ENCODE data around the gene URB1. TPM values are rescaled to one million over a fixed set of nuclear protein-coding genes. Genes with fewer than 3 reads are reported as not detected.

The URB1 gene
- total RNA-seq, 1 donor from 2014 or later, result 42.8 TPM

DNA sequence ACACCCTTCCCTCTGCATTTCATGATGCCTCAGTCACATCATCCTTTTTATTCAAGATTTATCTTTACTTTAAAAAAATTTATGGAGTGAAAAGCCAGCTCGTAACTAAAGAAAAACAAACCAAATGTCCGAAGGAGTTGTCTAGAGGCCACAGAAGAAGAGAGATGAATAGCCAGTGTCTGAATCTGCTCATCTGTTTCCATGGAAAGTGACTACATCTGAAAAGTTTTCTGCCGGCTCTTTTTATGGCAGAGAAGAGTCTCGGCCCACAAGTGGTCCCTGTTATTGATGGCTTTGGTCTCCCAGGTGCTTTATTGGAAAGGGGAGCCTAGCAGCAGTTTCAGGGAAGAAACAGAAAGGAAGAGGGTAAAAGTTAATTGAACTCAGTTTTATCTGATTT lies 25.3 kb upstream of the URB1 start:
- H3K36me3 Mint-ChIP-seq (ENCODE audit: low read depth), result no peaks in the 10 kb centered on the region
- H3K27ac Mint-ChIP-seq, result no peak overlapping the region
- no peak for DNase-seq (ENCODE audit: low spot score)
- H3K27me3 Mint-ChIP-seq (ENCODE audit: insufficient read depth), result peaks cover 11% of the 10 kb centered on the region
- H3K4me3 Mint-ChIP-seq, result no peak overlapping the region
- H3K9me3 Mint-ChIP-seq, result no peaks in the 10 kb centered on the region
- H3K4me1 Mint-ChIP-seq (ENCODE audit: low read depth), result peaks cover 9% of the 10 kb centered on the region
- intact Hi-C loops (cut with micrococcal nuclease), result no loop called here

DNA sequence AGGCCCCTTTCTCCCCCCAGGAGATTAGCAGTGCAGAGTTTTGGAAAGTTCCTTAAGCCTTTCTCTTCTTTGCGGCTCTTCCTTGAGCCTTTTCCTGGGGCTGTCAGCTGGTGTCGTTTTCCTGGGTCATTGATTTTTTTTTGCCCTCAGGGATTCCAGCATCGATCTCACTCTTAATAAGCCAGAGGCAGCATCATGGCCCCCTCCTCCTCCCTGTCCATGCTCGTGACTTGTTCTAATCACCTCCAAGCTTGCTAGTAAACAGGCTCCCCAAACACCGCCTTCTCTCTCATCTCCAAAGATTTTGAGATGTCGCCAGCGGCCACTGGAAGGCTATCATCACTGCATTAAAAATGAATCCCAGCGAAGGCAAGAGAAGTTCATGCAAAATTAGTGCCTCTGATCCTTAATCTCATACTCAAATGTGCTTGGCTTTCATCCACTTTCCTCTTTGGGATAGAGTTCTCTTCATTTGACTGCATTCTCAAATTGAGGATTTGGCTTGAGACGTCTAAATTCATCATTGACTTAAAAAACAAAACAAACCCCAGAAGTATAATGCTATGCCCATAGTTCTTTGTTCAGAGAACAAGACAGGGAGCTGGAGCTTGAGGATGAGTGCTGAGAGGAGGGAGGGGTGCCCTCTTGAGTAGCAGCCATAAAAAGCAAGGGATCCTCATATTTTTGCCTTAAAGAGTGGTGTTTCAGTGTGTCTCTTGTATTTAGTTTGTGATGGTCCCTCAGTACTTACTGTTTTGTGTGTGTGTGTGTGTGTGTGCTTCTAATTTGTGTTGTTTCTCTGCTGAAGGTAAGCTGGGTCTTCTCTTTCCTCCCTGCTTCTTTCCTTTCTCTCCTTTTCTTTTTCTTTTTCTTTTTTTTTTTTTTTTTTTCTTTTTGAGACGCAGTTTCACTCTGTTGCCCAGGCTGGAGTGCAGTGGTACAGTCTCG lies 22.9 kb upstream of the URB1 start:
- DNase-seq (ENCODE audit: low spot score), result no peak
- no peak overlapping the region for H3K27ac Mint-ChIP-seq
- no peaks in the 10 kb centered on the region for H3K9me3 Mint-ChIP-seq
- H3K4me1 Mint-ChIP-seq (ENCODE audit: low read depth), result peaks cover 23% of the 10 kb centered on the region
- intact Hi-C loops (cut with micrococcal nuclease), result no loop called here
- peaks cover 2% of the 10 kb centered on the region for H3K36me3 Mint-ChIP-seq (ENCODE audit: low read depth)
- no peak overlapping the region for H3K4me3 Mint-ChIP-seq
- peaks cover 12% of the 10 kb centered on the region for H3K27me3 Mint-ChIP-seq (ENCODE audit: insufficient read depth)

DNA sequence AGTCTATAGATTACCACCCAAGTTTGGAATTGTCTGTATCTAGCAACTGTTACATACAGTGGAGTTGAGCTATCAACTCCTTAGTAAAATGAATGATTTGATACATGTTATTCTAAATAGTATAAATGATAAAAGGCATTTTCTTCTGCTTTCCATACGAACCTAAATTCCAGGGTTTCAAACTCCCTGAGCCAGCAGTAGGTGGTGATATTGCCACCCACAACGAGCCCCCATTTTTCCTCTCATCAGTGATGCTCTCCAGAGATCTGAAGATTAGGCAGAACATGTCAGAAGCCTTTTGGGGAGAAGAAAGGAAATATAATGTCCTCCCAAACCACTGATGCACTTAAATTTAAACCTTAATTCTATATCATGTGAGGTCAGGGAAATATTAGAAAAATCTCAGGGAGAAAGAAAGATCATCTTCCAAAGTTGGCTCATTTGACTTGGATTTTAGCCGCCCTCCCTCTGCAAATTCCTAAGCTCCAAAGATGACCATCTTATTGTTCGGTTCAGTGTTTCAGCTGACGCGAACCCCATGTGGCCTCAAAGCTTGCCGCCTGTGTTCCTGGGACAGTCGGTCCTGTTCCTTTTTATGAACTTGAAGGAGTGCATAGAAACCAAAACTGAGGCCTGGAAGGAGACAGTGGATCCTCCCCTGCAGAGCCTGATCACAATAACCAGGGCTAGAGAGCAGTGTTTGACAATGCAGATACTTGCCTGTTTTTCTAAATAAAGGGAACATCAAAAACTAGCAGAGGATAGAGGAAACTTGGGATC lies 22.0 kb upstream of the URB1 start:
- H3K4me1 Mint-ChIP-seq (ENCODE audit: low read depth), result peaks cover 25% of the 10 kb centered on the region
- H3K27ac Mint-ChIP-seq, result no peak overlapping the region
- H3K9me3 Mint-ChIP-seq, result no peaks in the 10 kb centered on the region
- peaks cover 3% of the 10 kb centered on the region for H3K36me3 Mint-ChIP-seq (ENCODE audit: low read depth)
- intact Hi-C loops (cut with micrococcal nuclease), result no loop called here
- no peak overlapping the region for H3K4me3 Mint-ChIP-seq
- DNase-seq (ENCODE audit: low spot score), result no peak
- H3K27me3 Mint-ChIP-seq (ENCODE audit: insufficient read depth), result peaks cover 12% of the 10 kb centered on the region

DNA sequence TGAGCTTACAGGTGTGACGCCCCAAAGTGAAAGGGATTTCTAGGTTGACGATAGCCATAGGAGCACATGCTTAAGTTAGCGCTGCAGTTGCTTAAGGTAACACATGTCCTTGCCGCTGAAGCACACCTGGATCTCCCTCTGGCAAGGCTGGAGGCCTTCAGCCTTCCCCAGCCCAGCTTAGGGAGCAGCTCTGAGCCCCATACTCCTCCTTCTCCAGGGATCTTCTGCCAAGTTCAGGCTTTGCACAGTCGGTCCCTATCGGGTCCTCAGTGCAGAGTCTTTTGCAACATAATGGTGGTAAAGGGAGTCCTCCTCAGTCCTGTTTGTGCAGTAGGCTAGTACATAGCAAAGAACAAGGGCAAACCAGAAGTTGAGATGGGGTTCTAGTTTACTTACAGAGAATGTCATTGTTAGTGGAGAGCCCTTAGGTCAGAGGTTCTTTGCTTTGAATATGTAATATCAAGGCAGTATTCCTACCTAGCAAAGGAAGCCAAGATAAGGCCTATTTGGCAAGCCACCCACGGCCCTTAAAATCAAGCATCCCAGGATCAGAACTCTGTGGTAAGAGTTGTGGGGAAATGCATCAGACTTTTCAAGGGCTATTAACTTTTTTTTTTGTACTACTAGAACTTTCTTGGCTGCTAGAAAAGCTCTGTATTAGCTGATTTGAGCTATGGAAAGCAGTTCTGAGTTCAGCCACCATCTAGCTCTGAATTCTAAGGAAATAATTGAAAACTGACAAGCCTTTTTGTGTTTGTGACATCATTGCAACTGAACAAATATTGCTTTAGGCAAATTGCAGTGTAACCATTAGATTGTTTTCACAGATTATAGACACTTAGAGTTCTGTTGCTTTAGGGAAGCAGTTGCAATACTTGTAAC lies 21.1 kb upstream of the URB1 start:
- intact Hi-C loops (cut with micrococcal nuclease), result no loop called here
- DNase-seq (ENCODE audit: low spot score), result no peak
- H3K4me3 Mint-ChIP-seq, result peak overlapping the region; percentile 89
- H3K27me3 Mint-ChIP-seq (ENCODE audit: insufficient read depth), result peaks cover 12% of the 10 kb centered on the region
- H3K4me1 Mint-ChIP-seq (ENCODE audit: low read depth), result peaks cover 25% of the 10 kb centered on the region
- peaks cover 3% of the 10 kb centered on the region for H3K36me3 Mint-ChIP-seq (ENCODE audit: low read depth)
- peak overlapping the region; percentile 3 for H3K27ac Mint-ChIP-seq
- H3K9me3 Mint-ChIP-seq, result no peaks in the 10 kb centered on the region

DNA sequence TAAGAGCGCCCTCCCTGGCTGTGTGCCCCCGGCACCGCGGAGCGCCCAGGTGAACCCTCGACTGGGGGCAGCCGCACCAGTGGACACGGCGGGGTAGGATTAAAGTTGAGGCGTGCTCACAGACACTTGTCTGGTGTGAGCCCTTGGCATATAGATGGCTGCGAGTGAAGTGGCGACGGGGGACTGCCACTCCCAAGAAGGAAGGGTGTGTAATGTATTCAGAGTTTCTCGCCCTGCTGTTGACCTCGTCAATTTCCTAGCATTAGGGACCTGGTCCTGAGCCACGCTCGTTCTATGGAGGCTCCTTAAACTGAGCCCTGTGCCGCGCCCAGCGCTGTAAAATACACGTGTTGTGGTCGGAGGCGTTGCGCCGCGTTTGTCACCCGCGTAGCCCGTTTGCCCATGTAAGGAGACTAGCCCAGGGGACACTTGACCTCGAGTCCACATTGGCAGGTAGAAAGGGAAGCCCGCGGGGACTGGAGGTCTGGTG lies 20.2 kb upstream of the URB1 start:
- Mint-ChIP-seq H3K36me3 (ENCODE audit: low read depth) (peaks cover 3% of the 10 kb centered on the region), H3K4me3 (peak overlapping the region; percentile 89), H3K4me1 (ENCODE audit: low read depth) (peaks cover 32% of the 10 kb centered on the region), H3K27me3 (ENCODE audit: insufficient read depth) (peaks cover 12% of the 10 kb centered on the region), H3K27ac (peak overlapping the region; percentile 73), H3K9me3 (no peaks in the 10 kb centered on the region)
- intact Hi-C loops (cut with micrococcal nuclease), result no loop called here
- no peak for DNase-seq (ENCODE audit: low spot score)

DNA sequence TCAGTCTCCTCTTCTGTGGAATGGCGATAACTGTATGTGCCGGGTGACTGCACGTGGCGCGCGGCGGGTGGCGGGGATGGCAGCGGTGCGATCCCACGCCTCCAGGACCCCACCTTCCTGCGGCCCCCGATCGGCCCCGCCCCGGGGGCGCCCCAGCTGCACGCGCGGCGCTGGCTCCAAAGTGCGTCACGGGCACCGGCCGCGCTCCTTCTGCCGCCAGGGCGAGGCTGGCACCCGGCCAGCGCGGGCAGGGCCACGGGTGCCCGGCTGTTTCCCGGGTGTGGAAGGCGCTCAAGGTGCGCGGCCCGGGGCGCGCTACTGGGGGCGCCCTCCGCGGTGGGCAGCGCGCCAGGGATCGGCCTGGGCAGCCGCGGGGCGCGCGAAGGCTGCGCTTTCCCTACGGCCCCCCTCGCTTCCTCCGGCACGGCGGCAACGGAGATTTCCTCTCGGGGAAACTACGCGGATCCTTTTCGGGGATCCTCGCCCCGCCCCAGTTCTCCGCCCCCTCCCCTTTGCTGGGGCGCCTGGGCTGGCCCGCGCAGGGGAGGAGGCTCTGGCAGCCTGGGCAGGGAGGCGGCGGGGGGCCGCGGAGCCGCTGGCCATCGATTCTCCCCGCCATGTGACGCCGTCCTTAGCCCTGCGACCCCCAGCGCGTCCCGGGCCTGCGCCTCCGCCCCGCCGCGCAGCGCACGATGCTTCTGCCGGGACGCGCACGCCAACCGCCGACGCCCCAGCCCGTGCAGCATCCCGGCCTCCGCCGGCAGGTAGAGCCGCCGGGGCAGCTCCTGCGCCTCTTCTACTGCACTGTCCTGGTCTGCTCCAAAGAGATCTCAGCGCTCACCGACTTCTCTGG lies 19.6 kb upstream of the URB1 start, which contains the start of gene EVA1C:
Gene EVA1C (plus strand): TSS at position 545 of the 853 bp plus-strand sequence. CDS start 148 bp downstream, at position 693.
- Mint-ChIP-seq H3K36me3 (ENCODE audit: low read depth) (peaks cover 3% of the 10 kb centered on the region), H3K4me1 (ENCODE audit: low read depth) (peaks cover 33% of the 10 kb centered on the region), H3K27me3 (ENCODE audit: insufficient read depth) (peaks cover 12% of the 10 kb centered on the region), H3K4me3 (peak within 1 kb of the TSS; percentile 94), H3K9me3 (no peaks in the 10 kb centered on the region), H3K27ac (peak within 1 kb of the TSS; percentile 87)
- DNase-seq (ENCODE audit: low spot score), result peak; percentile 39
- intact Hi-C loops (cut with micrococcal nuclease), result loop anchor here (1.0 kb wide), 2 partner anchors 157 to 200 kb away; partner anchors contain the start of gene CFAP298

DNA sequence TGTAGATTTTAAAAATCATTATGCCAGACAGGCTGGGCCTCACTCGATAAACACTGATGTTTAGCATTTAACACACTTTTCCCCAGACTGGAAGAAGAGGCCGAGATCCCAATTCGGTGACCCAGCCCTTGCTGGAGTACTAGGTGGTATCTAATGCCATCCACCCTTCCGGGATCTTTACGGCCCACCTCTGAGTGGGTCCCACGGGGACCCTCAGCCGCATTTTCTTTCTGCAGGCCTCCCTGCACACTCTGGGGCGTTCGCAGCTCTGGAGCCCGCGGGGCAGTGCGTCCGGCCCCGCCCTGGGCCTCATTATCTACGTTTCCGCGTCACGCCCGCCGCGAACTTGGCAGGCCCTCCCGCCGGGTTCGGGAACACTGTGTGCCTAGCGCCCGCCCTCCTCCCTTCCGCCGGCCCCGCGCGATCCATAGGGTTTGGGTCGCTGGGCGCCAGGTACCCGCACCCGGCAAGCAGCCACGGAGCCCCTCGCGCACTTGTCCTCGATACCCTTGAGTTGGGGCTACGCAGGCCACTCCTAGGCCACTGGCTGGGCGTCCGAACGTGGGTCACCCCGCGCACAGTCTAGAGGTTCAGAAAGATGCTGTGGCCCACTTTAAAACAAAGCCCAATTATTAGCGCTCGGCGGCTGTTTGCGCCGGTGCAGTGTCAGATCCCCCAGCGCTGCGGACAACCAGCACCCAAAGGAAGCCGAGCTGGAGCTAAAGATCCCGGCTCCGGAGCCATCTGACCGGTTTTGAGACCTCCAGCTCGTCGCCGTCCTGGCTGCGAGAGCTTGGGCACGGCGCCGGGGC lies 18.7 kb upstream of the URB1 start:
- no peaks in the 10 kb centered on the region for H3K9me3 Mint-ChIP-seq
- H3K27me3 Mint-ChIP-seq (ENCODE audit: insufficient read depth), result peaks cover 12% of the 10 kb centered on the region
- peak; percentile 46 for DNase-seq (ENCODE audit: low spot score)
- intact Hi-C loops (cut with micrococcal nuclease), result loop anchor here (1.0 to 2.0 kb wide), 6 partner anchors 18 to 201 kb away; partner anchors contain the start of genes CFAP298, MIS18A and URB1
- peak overlapping the region; percentile 87 for H3K27ac Mint-ChIP-seq
- H3K4me1 Mint-ChIP-seq (ENCODE audit: low read depth), result peaks cover 33% of the 10 kb centered on the region
- H3K36me3 Mint-ChIP-seq (ENCODE audit: low read depth), result peaks cover 3% of the 10 kb centered on the region
- H3K4me3 Mint-ChIP-seq, result peak overlapping the region; percentile 94

DNA sequence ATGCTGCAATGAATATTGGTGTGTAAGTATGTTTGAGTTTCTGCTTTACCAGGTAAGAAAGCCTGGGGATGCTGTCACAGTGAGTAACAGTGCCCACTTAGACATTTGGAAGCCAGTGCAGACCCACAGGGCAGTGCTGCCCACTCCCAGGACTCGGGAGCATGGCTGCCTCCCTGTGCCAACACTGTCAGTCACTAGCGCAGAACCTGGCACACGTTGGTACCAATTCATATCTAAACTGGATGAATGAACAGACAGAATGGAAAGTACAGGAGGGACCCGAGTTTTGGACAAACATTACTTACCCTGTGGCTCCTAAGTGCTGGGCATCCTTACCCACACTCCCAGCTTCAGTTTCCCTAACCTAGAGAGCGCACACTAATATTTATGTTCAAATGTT lies 18.1 kb upstream of the URB1 start:
- peak overlapping the region; percentile 36 for H3K27ac Mint-ChIP-seq
- intact Hi-C loops (cut with micrococcal nuclease), result loop anchor here (1.0 to 2.0 kb wide), 4 partner anchors 18 to 190 kb away; partner anchors contain the start of genes MIS18A and URB1
- DNase-seq (ENCODE audit: low spot score), result no peak
- peaks cover 3% of the 10 kb centered on the region for H3K36me3 Mint-ChIP-seq (ENCODE audit: low read depth)
- peak overlapping the region; percentile 94 for H3K4me3 Mint-ChIP-seq
- no peaks in the 10 kb centered on the region for H3K9me3 Mint-ChIP-seq
- H3K4me1 Mint-ChIP-seq (ENCODE audit: low read depth), result peaks cover 33% of the 10 kb centered on the region
- peaks cover 10% of the 10 kb centered on the region for H3K27me3 Mint-ChIP-seq (ENCODE audit: insufficient read depth)

DNA sequence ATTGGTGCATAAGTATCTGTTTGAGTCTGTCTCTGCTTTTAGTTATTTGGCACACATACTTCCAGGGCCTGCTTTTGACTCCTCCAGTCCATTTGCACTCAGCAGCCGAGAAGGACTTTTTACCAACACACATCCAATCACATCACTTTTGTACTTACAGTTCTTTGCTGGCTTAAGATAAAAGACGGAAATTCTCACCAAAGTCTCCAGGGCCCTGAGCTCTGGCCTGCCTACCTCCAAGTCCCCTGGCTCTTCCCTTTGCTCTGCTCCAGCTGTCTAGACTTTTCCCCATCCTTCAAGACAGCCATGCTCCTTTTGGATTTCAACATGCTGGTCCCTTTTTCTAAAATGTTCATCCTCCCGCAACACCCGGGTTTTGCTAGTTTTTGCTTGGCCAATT lies 17.5 kb upstream of the URB1 start:
- Mint-ChIP-seq H3K9me3 (no peaks in the 10 kb centered on the region), H3K4me1 (ENCODE audit: low read depth) (peaks cover 33% of the 10 kb centered on the region), H3K4me3 (no peak overlapping the region), H3K36me3 (ENCODE audit: low read depth) (peaks cover 3% of the 10 kb centered on the region), H3K27ac (no peak overlapping the region), H3K27me3 (ENCODE audit: insufficient read depth) (peaks cover 10% of the 10 kb centered on the region)
- no peak for DNase-seq (ENCODE audit: low spot score)
- intact Hi-C loops (cut with micrococcal nuclease), result loop anchor here (2.0 kb wide), 1 partner anchor 191 kb away; no protein-coding TSS in a partner anchor

DNA sequence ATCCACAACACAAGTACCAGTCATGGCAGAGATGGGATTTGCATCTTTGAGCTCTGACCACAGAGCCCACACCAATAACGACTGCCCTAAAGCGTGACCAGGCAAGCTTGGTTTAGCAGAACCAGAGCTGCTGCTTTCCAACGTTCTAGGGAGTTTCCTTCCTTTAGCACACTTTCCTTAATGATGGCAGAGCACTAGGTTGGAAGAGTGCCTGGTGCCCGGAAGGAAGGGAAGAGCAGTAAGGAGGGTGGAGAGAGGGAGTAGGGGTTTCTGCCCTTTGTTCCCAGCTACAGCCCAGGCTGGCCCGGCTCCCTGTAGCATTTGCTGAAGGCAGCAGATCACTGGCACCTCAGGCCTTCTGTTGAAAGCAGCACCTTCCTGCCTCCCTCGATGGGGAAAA lies 13.6 kb upstream of the URB1 start:
- intact Hi-C loops (cut with micrococcal nuclease), result no loop called here
- H3K27me3 Mint-ChIP-seq (ENCODE audit: insufficient read depth), result no peaks in the 10 kb centered on the region

More for the DNA sequence above, 13.6 kb upstream of the URB1 start:
- DNase-seq (ENCODE audit: low spot score), result no peak
- H3K9me3 Mint-ChIP-seq, result no peaks in the 10 kb centered on the region
- no peak overlapping the region for H3K27ac Mint-ChIP-seq
- H3K36me3 Mint-ChIP-seq (ENCODE audit: low read depth), result peaks cover 3% of the 10 kb centered on the region
- peaks cover 22% of the 10 kb centered on the region for H3K4me1 Mint-ChIP-seq (ENCODE audit: low read depth)
- no peak overlapping the region for H3K4me3 Mint-ChIP-seq

Measured in activated T-helper 1 cell treated with anti-CD3 and anti-CD28 coated beads, Interleukin-12 subunit alpha, Interleukin-12 subunit beta, Interleukin-2, Interleukin-4 antibody, amounts not matched to agents 30 ng/mL and 10 ng/mL and 1 ng/mL, durations not matched to agents 14 hours and 24 hours and 36 hours (primary cell).